AG04450 (cell line): ENCODE data around the gene VPS26B. TPM values are rescaled to one million over a fixed set of nuclear protein-coding genes. Genes with fewer than 3 reads are reported as not detected.

ENCODE experiments used
- CTCF ChIA-PET: fragments of 300-600, 350-600 bp; formaldehyde crosslinking; extraction: SDS; loops from one replicate; lab custom pipeline; 2022; ENCODE audit warnings: antibody characterized with exemption, inconsistent platforms; lab: Charles Lee
- POLR2A ChIA-PET: fragments of 350-600 bp; formaldehyde crosslinking; extraction: SDS; loops from one replicate; lab custom pipeline; 2021; ENCODE audit warnings: antibody characterized with exemption, inconsistent platforms; lab: Yijun Ruan, JAX
- DNase-seq: peaks from one replicate; pipeline ENCODE4 v3.0.0-alpha.2; 2011; ENCODE audit warnings: low read depth, low spot score
- H3K27ac ChIP-seq: one replicate; pipeline ENCODE4 v1.5.1; 2012; ENCODE audit warnings: low read depth, low read length, control low read depth
- H3K27me3 ChIP-seq: one replicate; pipeline ENCODE4 v1.6.0; 2012; ENCODE audit warnings: low read length; ENCODE audit not compliant: control insufficient read depth, insufficient read depth
- H3K4me3 ChIP-seq: 2 replicates; pipeline ENCODE4 v1.5.1; 2011; ENCODE audit warnings: mild to moderate bottlenecking, low read depth, low read length, control low read depth
- H3K9me3 ChIP-seq: 2 replicates; pipeline ENCODE4 v1.5.1; 2012; ENCODE audit warnings: low read length; ENCODE audit not compliant: control insufficient read depth, insufficient read depth
- CTCF ChIP-seq: IDR thresholded peaks from 2 replicates; pipeline ENCODE4 v1.5.1; 2011; ENCODE audit warnings: low read depth, low read length, control low read depth, inconsistent platforms
- polyA plus RNA-seq: library from polyadenylated mRNA; depleted of rRNA; stranded (reverse); fragments of >200 nt; gene quantifications from 2 replicates; pipeline ENCODE4 v1.2.3, GENCODE V29; 2011

Gene VPS26B
- polyA plus RNA-seq, 1 experiment = 49.9 TPM

GRCh38 chr11:134224710-134225664 is 516 bp downstream of the VPS26B start:
- CTCF ChIA-PET = interaction anchor here (1.0 to 2.8 kb wide), 6 partner anchors 13 to 191 kb away, joined by 3 to 11 read pairs (median 6); partner anchors contain the start of genes ACAD8 and THYN1

GRCh38 chr11:134226806-134227325 is 2.4 kb downstream of the VPS26B start:
- DNase-seq = no peak
- H3K27ac ChIP-seq = no peak overlapping the region
- CTCF ChIA-PET = interaction anchor here (0.6 to 2.8 kb wide), 3 partner anchors 18 to 178 kb away, joined by 3 to 11 read pairs (median 8); no protein-coding TSS in a partner anchor
- TF ChIP-seq CTCF = no peak
- H3K27me3 ChIP-seq = no peaks in the 10 kb centered on the region
- H3K4me3 ChIP-seq = peak overlapping the region; percentile 14; the same call in 1 of the 2 replicates
- H3K9me3 ChIP-seq = no peaks in the 10 kb centered on the region; the same call in 1 of the 2 replicates
- POLR2A ChIA-PET = no interaction called here

More at GRCh38 chr11:134224710-134225664, 516 bp downstream of the VPS26B start:
- no peak for DNase-seq
- POLR2A ChIA-PET = interaction anchor here (0.6 to 2.4 kb wide), 8 partner anchors 20 to 1593 kb away, joined by 3 to 14 read pairs (median 4); partner anchors contain the start of genes ACAD8 and THYN1
- H3K27me3 ChIP-seq = no peaks in the 10 kb centered on the region
- peak overlapping the region; percentile 86 for H3K4me3 ChIP-seq
- H3K27ac ChIP-seq = no peak overlapping the region
- no peaks in the 10 kb centered on the region for H3K9me3 ChIP-seq
- no peak for TF ChIP-seq CTCF

- TF ChIP-seq CTCF = no peak
- Histone ChIP-seq H3K9me3 (no peaks in the 10 kb centered on the region; the same call in 1 of the 2 replicates), H3K4me3 (no peak overlapping the region), H3K27me3 (no peaks in the 10 kb centered on the region), H3K27ac (no peak overlapping the region)
- no peak for DNase-seq
- ChIA-PET CTCF (no interaction called here), POLR2A (interaction anchor here (0.6 kb wide), 1 partner anchor 34 kb away, joined by 6 read pairs; no protein-coding TSS in a partner anchor)
Observed at GRCh38 chr11:134228625-134229024, 4.2 kb downstream of the VPS26B start.

GRCh38 chr11:134229126-134229790 is 4.8 kb downstream of the VPS26B start:
- Histone ChIP-seq H3K9me3 (no peaks in the 10 kb centered on the region; the same call in 1 of the 2 replicates), H3K27me3 (no peaks in the 10 kb centered on the region), H3K27ac (no peak overlapping the region), H3K4me3 (no peak overlapping the region)
- ChIA-PET POLR2A (no interaction called here), CTCF (no interaction called here)
- DNase-seq = no peak
- no peak for TF ChIP-seq CTCF
